Ascending aorta (tissue), 2 donors: ENCODE results near the gene PRKAG3. TPM values are rescaled to one million over a fixed set of nuclear protein-coding genes. Genes with fewer than 3 reads are reported as not detected.

Experiments used
- DNase-seq, 2 donors: peaks; one replicate each; pipeline ENCODE4 v3.0.0-alpha.2; 2019; ENCODE audit warnings: low spot score in 2 of 2
- H3K27ac ChIP-seq, 2 donors: fragments of 200-600 bp; sonication (generic); one replicate each; pipeline ENCODE4 v1.5.1; 2016 to 2017; ENCODE audit warnings: mild to moderate bottlenecking in 1 of 2
- H3K27me3 ChIP-seq: fragments of 200-600 bp; sonication (generic); one replicate; pipeline ENCODE4 v1.5.1; 2017
- H3K36me3 ChIP-seq, 2 donors: fragments of 200-600 bp; sonication (generic); one replicate each; pipeline ENCODE4 v1.5.1; 2016
- H3K4me1 ChIP-seq, 2 donors: fragments of 200-600 bp; sonication (generic); one replicate each; pipeline ENCODE4 v1.5.1; 2016 to 2017; ENCODE audit warnings: mild to moderate bottlenecking in 1 of 2
- H3K4me3 ChIP-seq, 2 donors: fragments of 200-600 bp; sonication (generic); one replicate each; pipeline ENCODE4 v1.5.1; 2016 to 2017; ENCODE audit warnings: mild to moderate bottlenecking in 1 of 2
- H3K9me3 ChIP-seq, 2 donors: fragments of 200-600 bp; sonication (generic); one replicate each; pipeline ENCODE4 v1.5.1; 2016
- CTCF ChIP-seq, 3 experiments: fragments of 200-600 bp in 2 of 3; fragments of 450-650 bp in 1 of 3; sonication (generic) in 2 of 3; IDR thresholded peaks; one replicate each; pipeline ENCODE4 v1.5.1; 2016 to 2019; ENCODE audit warnings: antibody characterized with exemption in 3 of 3, mild to moderate bottlenecking in 1 of 3, moderate library complexity in 1 of 3
- intact Hi-C: fragments of 100-400 bp; cut with DNase I; formaldehyde crosslinking; loops from one replicate; pipeline ENCODE4 v1.15.1; 2023
- total RNA-seq: library from RNA; depleted of rRNA; stranded (reverse); fragments of >200 nt; gene quantifications from one replicate; pipeline ENCODE4 v1.1.0, GENCODE V29; 2016

The PRKAG3 gene
- total RNA-seq, 1 donor from 2014 or later = not detected

GRCh38 chr2:218827701-218828476 is 3.7 kb downstream of the PRKAG3 start:
- H3K4me1 ChIP-seq = peaks cover 8 to 25% of the 10 kb centered on the region in 2 donors
- no peaks in the 10 kb centered on the region for H3K36me3 ChIP-seq
- no peak for TF ChIP-seq CTCF (IDR thresholded peaks at IDR 0.05)
- intact Hi-C loops = no loop called here
- no peak overlapping the region for H3K27ac ChIP-seq
- DNase-seq = no peak
- H3K4me3 ChIP-seq = no peak overlapping the region
- no peaks in the 10 kb centered on the region for H3K27me3 ChIP-seq
- no peaks in the 10 kb centered on the region for H3K9me3 ChIP-seq

GRCh38 chr2:218826791-218827190 is 4.8 kb downstream of the PRKAG3 start:
- no peak for TF ChIP-seq CTCF (IDR thresholded peaks at IDR 0.05)
- no peak overlapping the region for H3K4me3 ChIP-seq
- intact Hi-C loops = no loop called here
- no peaks in the 10 kb centered on the region for H3K36me3 ChIP-seq
- DNase-seq = no peak
- no peaks in the 10 kb centered on the region for H3K27me3 ChIP-seq
- H3K4me1 ChIP-seq = peaks cover 3 to 16% of the 10 kb centered on the region in 2 donors
- no peaks in the 10 kb centered on the region for H3K9me3 ChIP-seq
- H3K27ac ChIP-seq = no peak overlapping the region

GRCh38 chr2:218824004-218824403 is 7.6 kb downstream of the PRKAG3 start:
- Histone ChIP-seq H3K4me1 (no peaks in the 10 kb centered on the region), H3K4me3 (no peak overlapping the region), H3K36me3 (peaks cover 11 to 14% of the 10 kb centered on the region in 2 donors), H3K27ac (no peak overlapping the region), H3K9me3 (no peaks in the 10 kb centered on the region), H3K27me3 (no peaks in the 10 kb centered on the region)
- TF ChIP-seq CTCF (IDR thresholded peaks at IDR 0.05) = no peak
- intact Hi-C loops = no loop called here
- no peak for DNase-seq

GRCh38 chr2:218823196-218823855 is 8.3 kb downstream of the PRKAG3 start:
- Histone ChIP-seq H3K4me1 (no peaks in the 10 kb centered on the region), H3K27ac (no peak overlapping the region), H3K27me3 (no peaks in the 10 kb centered on the region), H3K36me3 (peaks cover 17 to 20% of the 10 kb centered on the region in 2 donors), H3K9me3 (no peaks in the 10 kb centered on the region), H3K4me3 (no peak overlapping the region)
- intact Hi-C loops = no loop called here
- DNase-seq = no peak
- no peak for TF ChIP-seq CTCF (IDR thresholded peaks at IDR 0.05)

DNA sequence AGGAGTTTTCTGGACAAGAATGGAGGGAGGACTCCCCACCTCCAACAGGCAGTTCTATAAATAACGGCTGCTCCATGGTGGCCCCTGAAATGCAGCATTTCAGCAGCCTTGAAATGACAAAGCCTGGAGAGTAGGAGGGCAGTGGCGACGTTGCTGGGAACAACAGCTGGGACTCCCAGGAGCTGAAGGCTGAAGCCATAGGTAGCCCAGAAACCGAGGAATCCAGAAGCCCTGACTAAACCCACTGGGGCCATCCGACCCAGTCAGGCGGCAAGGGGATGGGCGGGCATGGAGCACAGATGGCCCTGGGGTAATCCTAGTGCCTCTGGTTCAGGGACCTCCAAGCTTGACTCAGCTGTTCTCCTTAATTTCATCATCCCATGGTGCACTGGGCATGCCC is 9.0 kb downstream of the PRKAG3 start:
- no peak for TF ChIP-seq CTCF (IDR thresholded peaks at IDR 0.05)
- DNase-seq = no peak
- intact Hi-C loops = no loop called here
- no peaks in the 10 kb centered on the region for H3K9me3 ChIP-seq
- no peak overlapping the region for H3K27ac ChIP-seq
- no peak overlapping the region for H3K4me3 ChIP-seq
- H3K27me3 ChIP-seq = no peaks in the 10 kb centered on the region
- no peaks in the 10 kb centered on the region for H3K4me1 ChIP-seq
- H3K36me3 ChIP-seq = peaks cover 21 to 24% of the 10 kb centered on the region in 2 donors
